Osteocyte (in vitro differentiated cells): ENCODE results near the gene SLAIN2. TPM values are rescaled to one million over a fixed set of nuclear protein-coding genes. Genes with fewer than 3 reads are reported as not detected.

Experiments used
- DNase-seq: peaks from one replicate; pipeline ENCODE4 v3.0.0; 2021; ENCODE audit warnings: mixed read lengths; ENCODE audit not compliant: unreplicated experiment; ENCODE audit errors: extremely low spot score
- H3K27ac Mint-ChIP-seq: one replicate; pipeline ENCODE4 v1.8.0; 2021; ENCODE audit warnings: mild to moderate bottlenecking, mixed read lengths; ENCODE audit not compliant: unreplicated experiment
- H3K27me3 Mint-ChIP-seq: one replicate; pipeline ENCODE4 v1.8.0; 2021; ENCODE audit warnings: mixed read lengths; ENCODE audit not compliant: unreplicated experiment
- H3K36me3 Mint-ChIP-seq: one replicate; pipeline ENCODE4 v1.8.0; 2021; ENCODE audit warnings: mixed read lengths; ENCODE audit not compliant: unreplicated experiment
- H3K4me1 Mint-ChIP-seq: one replicate; pipeline ENCODE4 v1.8.0; 2021; ENCODE audit warnings: mixed read lengths; ENCODE audit not compliant: unreplicated experiment
- H3K4me3 Mint-ChIP-seq: one replicate; pipeline ENCODE4 v1.8.0; 2021; ENCODE audit warnings: mild to moderate bottlenecking, moderate library complexity, mixed read lengths; ENCODE audit not compliant: unreplicated experiment
- H3K9me3 Mint-ChIP-seq: one replicate; pipeline ENCODE4 v1.8.0; 2021; ENCODE audit warnings: mixed read lengths; ENCODE audit not compliant: unreplicated experiment
- CTCF ChIP-seq: fragments of 200-600 bp; sonication (generic); IDR thresholded peaks from 2 replicates; pipeline ENCODE4 v1.5.0; 2021; ENCODE audit warnings: antibody characterized with exemption, mild to moderate bottlenecking, moderate library complexity
- total RNA-seq: library from RNA; stranded (reverse); gene quantifications from 2 replicates; pipeline ENCODE4 v1.2.1, GENCODE V29; 2021

SLAIN2 gene
- total RNA-seq, 1 donor from 2014 or later, result 82.7 TPM

DNA sequence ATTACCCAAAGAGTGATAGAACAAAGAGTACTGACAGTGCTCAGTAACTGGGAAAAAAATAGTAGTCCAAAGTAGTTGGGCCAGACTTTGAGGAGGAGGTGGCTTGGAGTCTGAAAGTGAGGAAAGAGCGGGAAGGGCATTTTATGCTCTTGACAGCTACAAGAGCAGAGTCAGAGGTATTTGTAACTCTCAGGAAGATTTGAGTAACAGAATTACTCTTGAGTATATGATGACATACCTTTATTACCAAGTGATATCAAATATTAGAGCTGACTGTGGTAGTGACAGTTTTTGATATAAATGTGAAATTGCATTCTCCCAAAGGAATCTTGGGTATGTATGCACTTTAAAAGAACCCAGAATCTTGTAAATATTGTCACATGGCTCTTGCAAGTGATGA lies 2.2 kb downstream of the SLAIN2 start:
- no peaks in the 10 kb centered on the region for H3K36me3 Mint-ChIP-seq
- no peaks in the 10 kb centered on the region for H3K9me3 Mint-ChIP-seq
- H3K27ac Mint-ChIP-seq, result peak overlapping the region; percentile 23
- TF ChIP-seq CTCF, result no peak
- peak overlapping the region; percentile 96 for H3K4me3 Mint-ChIP-seq
- no peak for DNase-seq
- H3K27me3 Mint-ChIP-seq, result no peaks in the 10 kb centered on the region
- peaks cover 61% of the 10 kb centered on the region for H3K4me1 Mint-ChIP-seq

DNA sequence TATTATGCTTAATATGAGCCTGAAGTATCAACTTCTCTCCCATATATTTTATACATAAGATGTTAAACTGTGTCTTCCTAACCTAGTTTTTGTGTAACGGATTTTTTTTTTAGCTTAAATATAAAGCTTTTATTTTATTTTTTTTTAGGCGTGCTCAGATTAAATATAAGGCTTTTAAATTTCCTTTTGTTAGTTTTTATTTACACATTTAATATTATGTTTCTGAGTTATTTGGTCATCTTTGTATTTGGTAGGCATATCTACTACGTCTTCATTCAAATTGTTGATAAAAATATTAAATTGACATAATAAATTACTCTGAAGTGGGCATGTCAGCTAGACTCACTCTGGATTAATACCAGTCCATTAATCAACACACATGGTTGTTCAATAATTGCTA lies 4.2 kb downstream of the SLAIN2 start:
- no peaks in the 10 kb centered on the region for H3K36me3 Mint-ChIP-seq
- no peak overlapping the region for H3K27ac Mint-ChIP-seq
- H3K9me3 Mint-ChIP-seq, result no peaks in the 10 kb centered on the region
- H3K4me3 Mint-ChIP-seq, result no peak overlapping the region
- no peaks in the 10 kb centered on the region for H3K27me3 Mint-ChIP-seq
- DNase-seq, result no peak
- no peak for TF ChIP-seq CTCF
- peaks cover 61% of the 10 kb centered on the region for H3K4me1 Mint-ChIP-seq

GRCh38 chr4:48346594-48346993 lies 5.3 kb downstream of the SLAIN2 start:
- H3K4me1 Mint-ChIP-seq, result peaks cover 68% of the 10 kb centered on the region
- no peak overlapping the region for H3K27ac Mint-ChIP-seq
- no peaks in the 10 kb centered on the region for H3K27me3 Mint-ChIP-seq
- H3K9me3 Mint-ChIP-seq, result no peaks in the 10 kb centered on the region
- TF ChIP-seq CTCF, result no peak
- no peak overlapping the region for H3K4me3 Mint-ChIP-seq
- no peak for DNase-seq
- H3K36me3 Mint-ChIP-seq, result no peaks in the 10 kb centered on the region

GRCh38 chr4:48347282-48347921 lies 6.1 kb downstream of the SLAIN2 start:
- no peak overlapping the region for H3K4me3 Mint-ChIP-seq
- DNase-seq, result no peak
- H3K36me3 Mint-ChIP-seq, result no peaks in the 10 kb centered on the region
- TF ChIP-seq CTCF, result no peak
- no peaks in the 10 kb centered on the region for H3K27me3 Mint-ChIP-seq
- H3K4me1 Mint-ChIP-seq, result peaks cover 71% of the 10 kb centered on the region
- H3K9me3 Mint-ChIP-seq, result no peaks in the 10 kb centered on the region
- no peak overlapping the region for H3K27ac Mint-ChIP-seq

DNA sequence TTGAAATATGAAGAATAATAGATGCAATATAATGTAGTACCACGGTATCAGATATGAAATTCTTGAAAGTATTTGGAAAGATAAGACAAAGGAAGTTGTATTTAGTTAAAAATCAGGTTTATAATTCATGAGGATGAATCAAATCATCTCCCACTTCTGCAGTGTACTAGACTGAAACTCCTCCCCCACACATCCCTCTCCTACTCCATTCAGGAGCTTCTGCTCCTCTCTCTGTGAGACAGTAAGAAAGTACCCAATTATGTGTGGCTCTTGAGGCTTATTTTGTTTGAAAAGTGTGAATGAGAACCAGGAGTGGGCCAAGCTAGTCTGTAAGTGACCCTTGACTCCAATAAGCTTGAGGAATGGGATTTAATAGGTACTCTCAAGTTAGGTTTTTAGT lies 9.5 kb downstream of the SLAIN2 start:
- peaks cover 56% of the 10 kb centered on the region for H3K4me1 Mint-ChIP-seq
- H3K9me3 Mint-ChIP-seq, result peaks cover 4% of the 10 kb centered on the region
- DNase-seq, result no peak
- H3K4me3 Mint-ChIP-seq, result no peak overlapping the region
- H3K36me3 Mint-ChIP-seq, result peaks cover 2% of the 10 kb centered on the region
- no peak for TF ChIP-seq CTCF
- H3K27ac Mint-ChIP-seq, result no peak overlapping the region
- H3K27me3 Mint-ChIP-seq, result no peaks in the 10 kb centered on the region
